Astrocyte of the spinal cord (primary cell): ENCODE measurements around the gene UNCX.
"Not testable (repeated sequence)": the region's sequence is repeated elsewhere in the genome, so short reads cannot be mapped to it uniquely, and the experiment has no call there.

ENCODE experiments used
- DNase-seq: peaks from one replicate; pipeline ENCODE4 v3.0.0; 2011; ENCODE audit warnings: low read depth, low spot score
- H3K4me3 ChIP-seq: 2 replicates; pipeline ENCODE4 v1.5.1; 2011; ENCODE audit warnings: low read depth, mild to moderate bottlenecking, low read length, moderate library complexity
- in situ Hi-C: cut with HindIII; loops from 2 replicates; pipeline ENCODE4 v1.10.0; 2017; ENCODE audit warnings: low sequenced_read_pairs
- TF ChIP-seq, protein P1 (sequence below): IDR thresholded peaks from 2 replicates; pipeline ENCODE4 v1.5.1; 2012; ENCODE audit warnings: low read depth, mild to moderate bottlenecking, low read length, inconsistent platforms

Gene UNCX

DNA sequence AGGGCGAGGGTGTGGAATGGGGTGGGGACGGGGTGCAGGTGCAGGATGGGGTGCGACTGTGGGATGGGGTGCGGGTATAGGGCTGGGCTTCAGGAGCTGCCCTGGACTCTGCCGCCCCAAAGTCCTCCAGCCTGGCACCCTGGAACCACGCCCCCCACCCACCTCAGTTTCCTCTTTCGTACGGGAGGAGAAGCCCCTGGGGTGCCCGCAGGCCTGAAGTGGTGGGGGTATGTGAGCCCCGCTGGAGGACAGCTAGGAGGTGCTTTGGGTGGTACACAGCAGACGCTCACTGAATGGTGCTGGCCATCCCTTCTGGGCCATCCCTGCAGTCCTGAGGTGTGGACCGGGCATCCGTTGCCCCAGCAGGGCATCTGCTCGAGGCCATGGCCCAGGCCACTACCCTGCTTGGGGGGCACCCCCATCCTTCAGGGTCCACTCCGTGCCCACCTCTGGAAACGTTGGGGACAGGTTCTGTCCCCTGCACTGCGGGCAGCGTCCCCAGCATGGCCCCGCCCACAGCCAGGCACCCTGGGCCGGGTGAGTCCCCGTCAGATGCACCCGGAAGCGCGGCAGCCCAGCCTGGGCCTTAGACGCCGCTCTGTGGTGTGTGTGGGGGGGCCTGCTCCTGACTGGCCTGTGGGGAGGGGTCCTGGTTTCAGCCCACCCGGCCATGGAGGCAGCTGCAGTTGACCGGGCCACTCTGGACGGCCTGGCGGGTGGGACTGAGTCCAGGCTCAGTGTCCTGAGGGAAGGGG is 41.6 kb downstream of the UNCX start:
- in situ Hi-C loops = no loop called here
- H3K4me3 ChIP-seq = no peak overlapping the region
- no peak for DNase-seq
- TF ChIP-seq, protein P1, sequence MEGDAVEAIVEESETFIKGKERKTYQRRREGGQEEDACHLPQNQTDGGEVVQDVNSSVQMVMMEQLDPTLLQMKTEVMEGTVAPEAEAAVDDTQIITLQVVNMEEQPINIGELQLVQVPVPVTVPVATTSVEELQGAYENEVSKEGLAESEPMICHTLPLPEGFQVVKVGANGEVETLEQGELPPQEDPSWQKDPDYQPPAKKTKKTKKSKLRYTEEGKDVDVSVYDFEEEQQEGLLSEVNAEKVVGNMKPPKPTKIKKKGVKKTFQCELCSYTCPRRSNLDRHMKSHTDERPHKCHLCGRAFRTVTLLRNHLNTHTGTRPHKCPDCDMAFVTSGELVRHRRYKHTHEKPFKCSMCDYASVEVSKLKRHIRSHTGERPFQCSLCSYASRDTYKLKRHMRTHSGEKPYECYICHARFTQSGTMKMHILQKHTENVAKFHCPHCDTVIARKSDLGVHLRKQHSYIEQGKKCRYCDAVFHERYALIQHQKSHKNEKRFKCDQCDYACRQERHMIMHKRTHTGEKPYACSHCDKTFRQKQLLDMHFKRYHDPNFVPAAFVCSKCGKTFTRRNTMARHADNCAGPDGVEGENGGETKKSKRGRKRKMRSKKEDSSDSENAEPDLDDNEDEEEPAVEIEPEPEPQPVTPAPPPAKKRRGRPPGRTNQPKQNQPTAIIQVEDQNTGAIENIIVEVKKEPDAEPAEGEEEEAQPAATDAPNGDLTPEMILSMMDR = no peak

DNA sequence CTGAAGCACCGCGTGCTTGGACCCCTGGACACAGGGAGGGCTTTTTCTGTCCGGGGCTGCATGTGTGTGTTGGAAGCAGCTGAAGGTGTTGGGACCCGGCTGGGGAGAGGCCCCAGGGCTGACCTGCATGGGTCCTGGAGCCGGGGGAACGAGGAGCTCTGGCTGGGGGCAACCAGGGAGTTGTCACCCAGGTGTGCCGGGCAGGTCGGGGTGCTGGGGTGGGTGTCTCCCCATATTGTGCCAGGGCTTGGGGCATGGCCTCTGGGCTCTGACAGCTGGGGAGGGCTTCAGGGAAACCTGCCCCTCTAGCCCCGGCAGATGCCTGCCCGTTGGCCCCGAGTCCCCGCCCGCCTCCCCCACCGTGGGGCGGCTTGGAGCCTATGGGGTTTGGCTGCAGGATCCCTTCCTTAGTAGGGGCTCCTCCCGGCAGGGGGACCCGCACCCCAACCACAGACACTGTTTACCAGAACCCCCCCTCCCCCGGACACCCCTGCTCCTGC is 42.3 kb downstream of the UNCX start:
- no peak for DNase-seq
- in situ Hi-C loops = no loop called here
- H3K4me3 ChIP-seq = no peak overlapping the region
- TF ChIP-seq, protein P1 = no peak

DNA sequence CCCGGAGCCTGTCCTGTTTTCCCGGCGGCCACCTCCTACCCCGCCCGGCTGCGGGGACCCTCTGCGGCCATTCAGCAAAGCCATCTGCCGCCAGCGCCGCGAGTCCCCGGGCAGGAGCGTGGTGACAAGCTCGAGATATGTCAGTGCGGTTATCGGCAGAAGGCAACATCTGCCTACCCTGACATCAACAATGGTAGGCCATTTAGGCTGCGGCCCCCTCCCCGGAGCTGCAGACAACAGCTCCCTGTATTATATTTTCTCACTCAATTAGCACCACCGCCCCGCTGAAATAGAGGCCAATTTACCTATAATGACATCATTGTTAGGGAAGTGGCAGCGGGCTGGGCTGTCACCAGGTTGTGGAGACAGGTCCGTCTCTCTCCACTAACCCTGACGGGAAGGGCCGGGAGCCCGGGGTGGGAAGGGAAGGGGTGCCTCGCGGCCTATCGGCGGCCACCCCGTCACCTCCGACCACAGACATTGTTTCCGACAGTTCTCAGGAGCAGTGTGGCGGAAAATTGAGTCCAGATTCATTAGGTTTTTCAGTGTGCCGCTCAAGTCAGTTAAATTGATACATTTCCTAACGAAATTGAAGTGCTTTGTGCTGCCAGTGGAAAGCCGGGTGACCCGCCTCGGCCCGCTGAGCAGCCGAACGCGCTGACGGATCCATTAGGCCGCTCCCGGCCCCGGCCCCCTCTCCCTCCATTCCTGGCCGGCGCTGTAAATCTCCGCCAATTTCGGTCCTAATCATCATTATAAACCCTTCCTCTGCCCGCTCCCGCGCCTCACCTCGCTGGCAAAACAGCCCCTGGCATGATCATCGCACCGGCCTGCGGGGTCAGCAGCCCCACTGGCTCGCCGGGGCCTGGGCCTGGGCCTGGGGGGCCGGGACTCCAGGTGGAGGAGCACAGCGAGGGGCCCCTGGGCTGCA is 43.0 kb downstream of the UNCX start:
- no peak overlapping the region for H3K4me3 ChIP-seq
- in situ Hi-C loops = no loop called here
- TF ChIP-seq, protein P1 = no peak
- no peak for DNase-seq

DNA sequence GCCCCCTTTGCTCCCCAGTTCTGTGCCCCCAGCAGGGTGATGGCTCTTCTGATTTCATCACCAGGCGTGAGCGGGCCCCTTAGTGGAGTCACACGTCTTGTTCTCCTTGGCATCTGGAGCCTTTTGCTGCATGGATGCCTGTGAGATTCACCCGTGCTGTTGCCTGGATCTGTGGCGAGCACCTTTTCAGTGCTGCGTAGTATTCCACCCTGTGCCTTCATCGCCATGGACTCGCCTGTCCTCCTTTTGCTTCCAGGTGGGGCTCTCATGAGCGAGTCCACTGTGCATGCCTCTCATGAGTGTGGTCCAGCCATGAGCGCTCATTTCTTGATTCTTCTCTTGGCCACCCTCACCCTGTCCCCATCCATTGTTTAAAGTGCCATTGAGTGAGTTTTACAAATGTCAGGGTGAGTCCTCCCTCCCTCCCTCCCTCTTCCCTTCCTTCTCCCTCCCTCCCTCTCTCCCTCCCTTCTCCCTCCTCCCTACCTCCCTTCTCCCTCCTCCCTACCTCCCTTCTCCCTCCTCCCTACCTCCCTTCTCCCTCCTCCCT is 44.0 kb downstream of the UNCX start:
- no peak for DNase-seq
- TF ChIP-seq, protein P1 = no peak
- H3K4me3 ChIP-seq = no peak overlapping the region
- in situ Hi-C loops = no loop called here

DNA sequence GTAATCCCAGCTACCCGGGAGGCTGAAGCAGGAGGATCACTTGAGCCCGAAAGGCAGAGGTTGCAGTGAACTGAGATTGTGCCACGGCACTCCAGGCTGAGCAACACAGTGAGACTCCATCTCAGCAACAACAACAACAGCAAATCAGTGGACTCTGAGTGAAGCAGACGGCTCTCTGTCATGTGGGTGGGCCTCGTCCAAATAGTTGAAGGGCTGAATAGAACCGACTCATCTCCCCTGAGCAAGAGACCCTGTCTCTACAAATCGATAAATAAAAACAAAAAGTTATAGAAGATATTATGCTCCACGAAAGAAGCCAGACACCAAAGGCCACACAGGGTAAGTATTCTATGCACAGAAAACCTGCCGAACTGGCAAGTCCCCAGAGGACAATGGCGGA is 45.9 kb downstream of the UNCX start:
- TF ChIP-seq, protein P1 = no peak
- no peak for DNase-seq
- no peak overlapping the region for H3K4me3 ChIP-seq
- in situ Hi-C loops = no loop called here

DNA sequence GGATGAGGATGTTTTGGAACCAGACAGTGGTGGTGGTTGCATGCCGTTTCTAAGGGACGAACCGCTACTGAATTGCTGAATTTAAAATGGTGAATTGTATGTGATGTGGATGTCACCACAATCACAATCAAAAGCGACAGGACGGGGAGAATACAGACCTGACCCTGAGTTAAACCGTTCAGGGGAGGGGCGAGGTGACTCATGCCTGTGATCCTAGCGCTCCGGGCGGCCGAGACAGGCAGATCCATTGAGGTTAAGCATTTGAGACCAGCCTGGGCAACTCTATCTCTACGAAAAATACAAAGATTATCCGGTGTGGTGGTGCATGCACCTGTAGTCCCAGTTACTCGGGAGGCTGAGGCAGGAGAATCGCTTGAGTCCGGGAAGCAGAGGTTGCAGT is 46.4 kb downstream of the UNCX start:
- TF ChIP-seq, protein P1 = no peak
- in situ Hi-C loops = no loop called here
- no peak overlapping the region for H3K4me3 ChIP-seq
- no peak for DNase-seq

DNA sequence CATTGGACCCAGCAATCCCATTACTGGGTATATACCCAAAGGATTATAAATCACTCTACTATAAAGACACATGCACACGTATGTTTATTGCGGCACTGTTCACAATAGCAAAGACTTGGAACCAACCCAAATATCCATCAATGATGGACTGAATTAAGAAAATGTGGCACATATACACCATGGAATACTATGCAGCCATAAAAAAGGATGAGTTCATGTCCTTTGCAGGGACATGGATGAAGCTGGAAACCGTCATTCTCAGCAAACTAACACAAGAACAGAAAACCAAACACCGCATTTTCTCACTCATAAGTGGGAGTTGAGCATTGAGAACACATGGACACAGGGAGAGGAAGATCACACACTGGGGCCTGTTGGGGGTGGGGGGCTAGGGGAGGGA is 47.2 kb downstream of the UNCX start:
- H3K4me3 ChIP-seq, DNase-seq, in situ Hi-C loops: not testable (repeated sequence)
